RWPE1 (cell line): ENCODE data around the gene CAPZB.

Experiments
- CTCF ChIA-PET: fragments of 350-600 bp; sonication (Branson Sonifier 250); formaldehyde crosslinking; extraction: SDS; loops from one replicate; lab custom pipeline; 2021; lab: Yijun Ruan, JAX
- POLR2A ChIA-PET: fragments of 400-600 bp; formaldehyde crosslinking; extraction: SDS; loops from one replicate; lab custom pipeline; 2020; ENCODE audit warnings: antibody characterized with exemption; ENCODE audit not compliant: low non-redundant PET; lab: Yijun Ruan, JAX
- DNase-seq: peaks from one replicate; pipeline ENCODE4 v3.0.0; 2012; ENCODE audit warnings: low spot score
- H3K27ac ChIP-seq: fragments of 450-650 bp; 2 replicates; pipeline ENCODE4 v1.5.1; 2017
- CTCF ChIP-seq: fragments of 450-650 bp; conservative IDR thresholded peaks from 2 replicates; pipeline ENCODE4 v1.5.1; 2017; ENCODE audit warnings: low read depth, mild to moderate bottlenecking

Gene CAPZB

GRCh38 chr1:19485362-19486187 is at the start of gene CAPZB:
TSS of gene CAPZB (minus strand) at chr1:19485539. CDS start at chr1:19485438, 101 bp downstream.
- CTCF ChIA-PET, result interaction anchor here (1.8 kb wide), 1 partner anchor 169 kb away, joined by 6 read pairs; no protein-coding TSS in a partner anchor
- TF ChIP-seq CTCF, result no peak
- peak; percentile 96 for DNase-seq
- POLR2A ChIA-PET, result interaction anchor here (0.7 to 1.0 kb wide), 3 partner anchors 38 to 262 kb away, joined by 3 to 10 read pairs (median 3); no protein-coding TSS in a partner anchor
- H3K27ac ChIP-seq, result peak within 1 kb of the TSS; percentile 95

GRCh38 chr1:19534281-19534680 is 48.9 kb upstream of the CAPZB start:
- TF ChIP-seq CTCF, result no peak
- ChIA-PET POLR2A (no interaction called here), CTCF (no interaction called here)
- no peak for DNase-seq
- no peak overlapping the region for H3K27ac ChIP-seq

GRCh38 chr1:19533626-19534025 is 48.3 kb upstream of the CAPZB start:
- no peak for TF ChIP-seq CTCF
- DNase-seq, result no peak
- H3K27ac ChIP-seq, result no peak overlapping the region
- POLR2A ChIA-PET, result no interaction called here
- CTCF ChIA-PET, result interaction anchor here (0.6 kb wide), 1 partner anchor 333 kb away, joined by 4 read pairs; no protein-coding TSS in a partner anchor

DNA sequence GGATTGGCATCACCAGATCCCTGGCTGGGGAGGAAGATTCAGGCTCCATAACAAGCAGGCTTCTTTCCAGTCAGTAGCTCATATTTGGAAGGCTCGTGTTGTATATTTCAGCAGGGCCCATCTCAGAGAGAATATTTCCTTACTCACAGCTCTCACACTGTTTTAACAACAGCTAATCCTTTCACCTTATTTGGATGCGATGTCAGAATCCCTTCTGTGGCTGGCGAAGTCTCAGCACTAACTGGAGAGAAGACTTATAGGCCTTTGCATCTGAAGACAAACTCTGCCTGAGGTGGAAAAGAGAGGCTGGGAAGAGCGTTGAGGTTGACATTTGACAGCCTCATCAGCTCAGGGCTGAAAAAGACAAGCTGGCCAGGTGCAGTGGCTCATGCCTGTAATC is 47.2 kb upstream of the CAPZB start:
- CTCF ChIA-PET, result no interaction called here
- POLR2A ChIA-PET, result no interaction called here
- no peak overlapping the region for H3K27ac ChIP-seq
- no peak for TF ChIP-seq CTCF
- DNase-seq, result no peak

DNA sequence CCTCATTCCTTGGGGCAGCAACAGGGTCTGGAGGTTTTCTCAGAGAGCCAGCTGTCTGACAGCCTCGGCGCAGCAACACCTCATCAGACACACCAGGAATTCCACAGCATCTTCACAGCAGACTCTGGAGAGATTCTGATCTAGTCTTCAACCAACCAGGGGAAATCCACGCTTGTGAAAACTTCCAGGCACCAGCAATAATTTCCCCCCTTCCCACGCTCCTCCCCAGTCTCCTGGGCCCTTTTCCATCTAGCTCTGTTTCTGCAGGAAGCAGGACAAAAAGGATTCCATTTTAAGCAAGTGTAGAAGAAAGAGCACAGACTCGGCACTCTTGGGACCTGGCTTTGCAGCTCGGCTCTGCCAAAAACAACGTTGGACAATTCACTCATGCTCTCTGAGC is 44.3 kb upstream of the CAPZB start:
- POLR2A ChIA-PET, result no interaction called here
- H3K27ac ChIP-seq, result no peak overlapping the region
- CTCF ChIA-PET, result no interaction called here

DNA sequence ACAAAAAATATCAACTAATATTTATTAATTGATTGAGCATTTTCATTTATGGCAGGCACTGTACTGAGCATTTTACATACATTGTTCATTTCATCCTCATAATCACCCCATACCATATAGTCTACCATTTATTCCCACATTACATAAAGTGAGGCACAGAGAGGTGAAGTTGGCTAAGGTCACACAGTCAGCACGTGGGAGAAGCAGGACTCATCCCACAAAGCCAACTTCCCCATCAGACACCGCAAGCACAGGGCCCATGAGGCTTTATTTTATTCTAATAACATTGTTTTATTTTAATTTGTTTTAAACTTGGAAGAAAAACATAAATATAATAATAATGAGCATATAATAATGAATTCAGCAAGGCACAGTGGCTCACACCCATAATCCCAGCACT is 43.1 kb upstream of the CAPZB start:
- ChIA-PET CTCF (interaction anchor here (0.7 kb wide), 1 partner anchor 116 kb away, joined by 6 read pairs; no protein-coding TSS in a partner anchor), POLR2A (no interaction called here)
- no peak for DNase-seq
- no peak overlapping the region for H3K27ac ChIP-seq
- TF ChIP-seq CTCF, result no peak

More for the DNA sequence above, 44.3 kb upstream of the CAPZB start:
- no peak for DNase-seq
- TF ChIP-seq CTCF, result no peak
